Measurements from ENCODE around the gene FKBP2. TPM values are rescaled to one million over a fixed set of nuclear protein-coding genes. Genes with fewer than 3 reads are reported as not detected.

FKBP2 gene
- total RNA-seq, 1 donor from 2014 or later = 48.2 TPM

GRCh38 chr11:64256300-64256699, 15.4 kb downstream of the FKBP2 start:
- TF ChIP-seq, protein P1, sequence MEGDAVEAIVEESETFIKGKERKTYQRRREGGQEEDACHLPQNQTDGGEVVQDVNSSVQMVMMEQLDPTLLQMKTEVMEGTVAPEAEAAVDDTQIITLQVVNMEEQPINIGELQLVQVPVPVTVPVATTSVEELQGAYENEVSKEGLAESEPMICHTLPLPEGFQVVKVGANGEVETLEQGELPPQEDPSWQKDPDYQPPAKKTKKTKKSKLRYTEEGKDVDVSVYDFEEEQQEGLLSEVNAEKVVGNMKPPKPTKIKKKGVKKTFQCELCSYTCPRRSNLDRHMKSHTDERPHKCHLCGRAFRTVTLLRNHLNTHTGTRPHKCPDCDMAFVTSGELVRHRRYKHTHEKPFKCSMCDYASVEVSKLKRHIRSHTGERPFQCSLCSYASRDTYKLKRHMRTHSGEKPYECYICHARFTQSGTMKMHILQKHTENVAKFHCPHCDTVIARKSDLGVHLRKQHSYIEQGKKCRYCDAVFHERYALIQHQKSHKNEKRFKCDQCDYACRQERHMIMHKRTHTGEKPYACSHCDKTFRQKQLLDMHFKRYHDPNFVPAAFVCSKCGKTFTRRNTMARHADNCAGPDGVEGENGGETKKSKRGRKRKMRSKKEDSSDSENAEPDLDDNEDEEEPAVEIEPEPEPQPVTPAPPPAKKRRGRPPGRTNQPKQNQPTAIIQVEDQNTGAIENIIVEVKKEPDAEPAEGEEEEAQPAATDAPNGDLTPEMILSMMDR (IDR thresholded peaks at IDR 0.05) = no peak
- H3K27me3 ChIP-seq (ENCODE audit: low read depth) = no peaks in the 10 kb centered on the region
- peaks cover 19% of the 10 kb centered on the region for H3K4me1 ChIP-seq
- H3K27ac ChIP-seq = no peak overlapping the region
- intact Hi-C loops (cut with DNase I) = no loop called here
- H3K36me3 ChIP-seq = peaks cover 66% of the 10 kb centered on the region
- H3K4me3 ChIP-seq = no peak overlapping the region
- DNase-seq (no peak), ATAC-seq (no peak)
- H3K9me3 ChIP-seq = no peaks in the 10 kb centered on the region

DNA sequence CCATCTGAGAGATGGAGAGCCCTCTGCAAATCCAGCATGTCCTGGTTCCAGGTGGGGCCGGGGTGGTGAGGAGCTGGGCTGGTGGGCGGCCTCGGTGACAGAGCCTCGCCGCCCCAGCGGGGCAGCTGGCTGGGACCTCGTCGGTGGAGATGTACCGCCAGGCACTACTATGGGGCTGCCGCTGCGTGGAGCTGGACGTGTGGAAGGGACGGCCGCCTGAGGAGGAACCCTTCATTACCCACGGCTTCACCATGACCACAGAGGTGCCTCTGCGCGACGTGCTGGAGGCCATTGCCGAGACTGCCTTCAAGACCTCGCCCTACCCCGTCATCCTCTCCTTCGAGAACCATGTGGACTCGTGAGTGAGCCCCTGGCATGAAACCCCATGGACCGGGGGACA, 17.5 kb downstream of the FKBP2 start:
- Histone ChIP-seq H3K27ac (no peak overlapping the region), H3K4me3 (no peak overlapping the region), H3K9me3 (no peaks in the 10 kb centered on the region), H3K27me3 (ENCODE audit: low read depth) (no peaks in the 10 kb centered on the region), H3K4me1 (peaks cover 4% of the 10 kb centered on the region), H3K36me3 (peaks cover 87% of the 10 kb centered on the region)
- DNase-seq = no peak
- intact Hi-C loops (cut with DNase I) = no loop called here
- ATAC-seq = no peak
- TF ChIP-seq, protein P1 (IDR thresholded peaks at IDR 0.05) = no peak

DNA sequence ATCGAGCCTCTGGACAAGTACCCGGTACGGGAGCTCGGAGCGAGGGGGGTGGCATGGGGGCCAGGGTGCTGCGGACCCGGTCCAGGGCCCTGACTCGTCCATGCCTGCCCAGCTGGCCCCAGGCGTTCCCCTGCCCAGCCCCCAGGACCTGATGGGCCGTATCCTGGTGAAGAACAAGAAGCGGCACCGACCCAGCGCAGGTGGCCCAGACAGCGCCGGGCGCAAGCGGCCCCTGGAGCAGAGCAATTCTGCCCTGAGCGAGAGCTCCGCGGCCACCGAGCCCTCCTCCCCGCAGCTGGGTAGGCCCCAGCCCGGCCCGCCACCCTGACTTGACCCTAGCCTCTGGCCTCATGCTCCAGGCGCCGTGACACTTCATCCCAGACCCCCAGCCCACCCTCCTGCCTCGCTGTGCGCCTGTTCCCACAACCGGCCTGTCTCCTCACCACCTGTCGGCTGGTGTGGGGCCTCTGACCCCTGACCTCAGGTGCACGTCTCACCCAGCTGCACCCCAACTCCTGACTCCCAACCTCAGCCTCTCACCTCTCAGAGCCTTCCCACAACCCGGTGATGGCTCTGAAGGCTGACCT, 18.1 kb downstream of the FKBP2 start:
- ATAC-seq (no peak), DNase-seq (no peak)
- Histone ChIP-seq H3K4me3 (no peak overlapping the region), H3K4me1 (no peaks in the 10 kb centered on the region), H3K27ac (no peak overlapping the region), H3K27me3 (ENCODE audit: low read depth) (no peaks in the 10 kb centered on the region), H3K9me3 (no peaks in the 10 kb centered on the region), H3K36me3 (peaks cover 93% of the 10 kb centered on the region)
- TF ChIP-seq, protein P1 (IDR thresholded peaks at IDR 0.05) = no peak
- intact Hi-C loops (cut with DNase I) = no loop called here

DNA sequence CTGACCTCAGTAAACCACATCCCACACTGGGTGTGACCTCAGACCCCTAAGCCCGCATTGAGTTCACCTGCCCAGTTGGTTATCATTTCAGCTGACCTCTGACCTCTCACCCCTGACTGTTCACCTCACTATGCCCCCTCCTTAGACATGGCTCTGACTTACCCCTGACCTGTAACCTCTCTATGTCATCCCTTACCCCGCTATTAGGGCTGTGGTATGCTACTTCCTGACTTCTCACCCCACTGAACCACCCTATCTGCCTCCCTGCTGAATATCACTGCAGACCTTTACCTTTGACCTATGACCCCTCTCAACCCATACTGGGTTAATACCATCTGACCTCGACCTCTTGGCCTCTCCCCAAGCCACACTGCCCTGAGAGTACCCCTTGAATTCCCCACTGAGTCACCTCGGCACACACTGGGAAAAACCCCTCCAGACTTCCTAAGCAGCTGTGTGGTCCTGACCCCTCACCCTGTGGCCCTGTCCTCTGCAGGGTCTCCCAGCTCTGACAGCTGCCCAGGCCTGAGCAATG, 18.7 kb downstream of the FKBP2 start:
- ATAC-seq (no peak), DNase-seq (no peak)
- no peaks in the 10 kb centered on the region for H3K27me3 ChIP-seq (ENCODE audit: low read depth)
- no peak overlapping the region for H3K4me3 ChIP-seq
- no peaks in the 10 kb centered on the region for H3K9me3 ChIP-seq
- intact Hi-C loops (cut with DNase I) = no loop called here
- H3K36me3 ChIP-seq = peaks cover 95% of the 10 kb centered on the region
- H3K4me1 ChIP-seq = no peaks in the 10 kb centered on the region
- TF ChIP-seq, protein P1 (IDR thresholded peaks at IDR 0.05) = no peak
- no peak overlapping the region for H3K27ac ChIP-seq

GRCh38 chr11:64260147-64260708, 19.3 kb downstream of the FKBP2 start:
- H3K36me3 ChIP-seq = peaks cover 95% of the 10 kb centered on the region
- intact Hi-C loops (cut with DNase I) = no loop called here
- H3K9me3 ChIP-seq = no peaks in the 10 kb centered on the region

More at GRCh38 chr11:64260147-64260708, 19.3 kb downstream of the FKBP2 start:
- no peaks in the 10 kb centered on the region for H3K4me1 ChIP-seq
- no peak overlapping the region for H3K27ac ChIP-seq
- H3K4me3 ChIP-seq = no peak overlapping the region
- ATAC-seq = no peak
- DNase-seq = no peak
- H3K27me3 ChIP-seq (ENCODE audit: low read depth) = no peaks in the 10 kb centered on the region
- TF ChIP-seq, protein P1 (IDR thresholded peaks at IDR 0.05) = no peak

Data from lower lobe of right lung (tissue), 2 donors.